Activated naive CD8-positive, alpha-beta T cell treated with anti-CD3 and anti-CD28 coated beads, Interleukin-2, amount 50 U/mL, for 24 hours (primary cell): ENCODE results near the gene AFF3.

Experiments used
- ATAC-seq: fragments of 150-1000 bp; cut with Tn5 transposase; one replicate; pipeline ENCODE4 v1.10.0; 2021
- DNase-seq: peaks from one replicate; pipeline ENCODE4 v3.0.0; 2021
- H3K27ac Mint-ChIP-seq: one replicate; pipeline ENCODE4 v1.8.0; 2021; ENCODE audit warnings: mild to moderate bottlenecking, mixed read lengths
- H3K27me3 Mint-ChIP-seq: one replicate; pipeline ENCODE4 v1.8.0; 2021; ENCODE audit warnings: mixed read lengths
- H3K36me3 Mint-ChIP-seq: one replicate; pipeline ENCODE4 v1.8.0; 2021; ENCODE audit warnings: low read depth, mixed read lengths
- H3K4me1 Mint-ChIP-seq: one replicate; pipeline ENCODE4 v1.8.0; 2021; ENCODE audit warnings: mixed read lengths
- H3K4me3 Mint-ChIP-seq: one replicate; pipeline ENCODE4 v1.8.0; 2021; ENCODE audit warnings: mild to moderate bottlenecking, moderate library complexity, mixed read lengths
- H3K9me3 Mint-ChIP-seq: one replicate; pipeline ENCODE4 v1.8.0; 2021; ENCODE audit warnings: mixed read lengths

Gene AFF3

GRCh38 chr2:99797475-99797874 lies 344.9 kb downstream of the AFF3 start:
- peaks cover 26% of the 10 kb centered on the region for H3K9me3 Mint-ChIP-seq
- no peak for ATAC-seq
- H3K27ac Mint-ChIP-seq = no peak overlapping the region
- H3K27me3 Mint-ChIP-seq = peaks cover 5% of the 10 kb centered on the region
- H3K4me3 Mint-ChIP-seq = no peak overlapping the region
- DNase-seq = no peak
- H3K36me3 Mint-ChIP-seq = peaks cover 9% of the 10 kb centered on the region
- H3K4me1 Mint-ChIP-seq = no peaks in the 10 kb centered on the region

DNA sequence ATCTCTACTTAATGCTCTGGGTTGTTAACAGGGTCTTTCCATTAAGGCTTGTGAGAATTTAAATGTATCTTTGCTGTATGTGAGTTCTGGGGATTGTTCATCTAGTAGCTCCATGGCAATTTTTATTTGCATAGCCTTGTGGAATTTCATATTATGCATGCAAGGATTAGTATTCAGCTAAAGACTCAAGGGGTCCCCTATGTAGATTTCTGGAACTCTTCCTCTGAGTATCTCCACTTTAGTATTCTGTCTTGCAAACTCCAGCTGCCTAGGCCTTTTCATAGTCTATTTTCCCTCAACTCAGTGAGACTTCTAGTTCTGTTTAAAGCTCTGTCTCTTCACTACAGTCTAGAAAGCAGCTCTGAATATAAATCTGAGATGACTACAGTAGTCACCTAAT lies 348.0 kb downstream of the AFF3 start:
- Mint-ChIP-seq H3K27me3 (peaks cover 5% of the 10 kb centered on the region), H3K27ac (no peak overlapping the region), H3K4me3 (no peak overlapping the region), H3K9me3 (peaks cover 26% of the 10 kb centered on the region), H3K36me3 (peaks cover 9% of the 10 kb centered on the region), H3K4me1 (no peaks in the 10 kb centered on the region)
- DNase-seq (no peak), ATAC-seq (no peak)

DNA sequence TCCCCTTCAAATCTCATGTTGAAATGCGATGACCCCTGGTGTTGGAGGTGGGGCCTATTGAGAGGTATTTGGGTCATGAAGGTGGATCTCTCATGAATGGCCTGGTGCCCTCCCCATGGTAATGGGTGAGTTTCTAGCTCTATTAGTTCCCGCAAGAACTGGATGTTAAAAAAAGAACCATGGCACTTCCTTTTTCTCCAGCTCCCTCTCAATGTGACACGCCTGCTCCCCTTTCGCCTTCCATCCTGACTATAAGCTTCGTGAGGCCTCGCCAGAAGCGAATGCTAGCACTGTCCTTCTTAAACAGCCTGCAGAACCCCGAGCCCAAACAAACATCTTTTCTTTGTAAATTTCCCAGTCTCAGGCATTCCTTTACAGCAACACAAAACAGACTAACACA lies 349.4 kb downstream of the AFF3 start:
- no peak for DNase-seq
- no peak for ATAC-seq
- Mint-ChIP-seq H3K4me1 (no peaks in the 10 kb centered on the region), H3K27ac (no peak overlapping the region), H3K27me3 (peaks cover 5% of the 10 kb centered on the region), H3K36me3 (peaks cover 9% of the 10 kb centered on the region), H3K4me3 (no peak overlapping the region), H3K9me3 (peaks cover 25% of the 10 kb centered on the region)

- Mint-ChIP-seq H3K4me1 (no peaks in the 10 kb centered on the region), H3K27ac (no peak overlapping the region), H3K27me3 (no peaks in the 10 kb centered on the region), H3K36me3 (no peaks in the 10 kb centered on the region), H3K9me3 (no peaks in the 10 kb centered on the region), H3K4me3 (no peak overlapping the region)
- no peak for DNase-seq
- no peak for ATAC-seq
Observed at GRCh38 chr2:99789849-99790248, 352.5 kb downstream of the AFF3 start.

GRCh38 chr2:99787769-99788382 lies 354.5 kb downstream of the AFF3 start:
- Mint-ChIP-seq H3K4me3 (no peak overlapping the region), H3K27me3 (no peaks in the 10 kb centered on the region), H3K36me3 (no peaks in the 10 kb centered on the region), H3K9me3 (no peaks in the 10 kb centered on the region), H3K27ac (no peak overlapping the region), H3K4me1 (no peaks in the 10 kb centered on the region)
- ATAC-seq (no peak), DNase-seq (no peak)

- no peaks in the 10 kb centered on the region for H3K4me1 Mint-ChIP-seq
- ATAC-seq (no peak), DNase-seq (no peak)
- no peaks in the 10 kb centered on the region for H3K27me3 Mint-ChIP-seq
- H3K4me3 Mint-ChIP-seq = no peak overlapping the region
- no peaks in the 10 kb centered on the region for H3K36me3 Mint-ChIP-seq
- H3K27ac Mint-ChIP-seq = no peak overlapping the region
- no peaks in the 10 kb centered on the region for H3K9me3 Mint-ChIP-seq
Observed at GRCh38 chr2:99786636-99787390, 355.6 kb downstream of the AFF3 start.

GRCh38 chr2:99784946-99785345 lies 357.4 kb downstream of the AFF3 start:
- no peaks in the 10 kb centered on the region for H3K36me3 Mint-ChIP-seq
- no peaks in the 10 kb centered on the region for H3K27me3 Mint-ChIP-seq
- no peaks in the 10 kb centered on the region for H3K9me3 Mint-ChIP-seq
- no peaks in the 10 kb centered on the region for H3K4me1 Mint-ChIP-seq
- no peak for DNase-seq
- no peak overlapping the region for H3K4me3 Mint-ChIP-seq
- H3K27ac Mint-ChIP-seq = no peak overlapping the region
- no peak for ATAC-seq

GRCh38 chr2:99784282-99784681 lies 358.1 kb downstream of the AFF3 start:
- DNase-seq (no peak), ATAC-seq (no peak)
- no peak overlapping the region for H3K4me3 Mint-ChIP-seq
- H3K27me3 Mint-ChIP-seq = no peaks in the 10 kb centered on the region
- no peaks in the 10 kb centered on the region for H3K36me3 Mint-ChIP-seq
- no peak overlapping the region for H3K27ac Mint-ChIP-seq
- H3K4me1 Mint-ChIP-seq = no peaks in the 10 kb centered on the region
- H3K9me3 Mint-ChIP-seq = peaks cover 4% of the 10 kb centered on the region

DNA sequence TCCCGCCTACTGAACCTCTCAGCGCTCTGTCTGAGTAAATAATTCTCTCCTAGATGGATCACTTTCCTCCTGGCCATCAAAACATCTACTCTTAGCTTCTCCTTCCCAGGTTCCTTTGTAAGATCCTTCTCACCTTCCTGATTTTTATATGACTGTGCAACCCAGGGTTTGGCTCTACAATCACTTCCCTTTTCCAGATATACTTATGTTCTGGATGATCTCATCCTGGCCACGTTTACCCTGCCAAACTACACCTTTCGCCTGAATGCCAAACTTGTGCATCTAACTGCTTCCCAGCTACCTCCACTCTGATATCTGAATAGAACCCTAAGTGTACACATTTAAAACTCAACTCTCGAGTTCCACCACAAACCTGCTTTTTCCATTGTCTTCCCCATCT lies 362.1 kb downstream of the AFF3 start:
- Mint-ChIP-seq H3K27me3 (no peaks in the 10 kb centered on the region), H3K27ac (no peak overlapping the region), H3K4me1 (no peaks in the 10 kb centered on the region), H3K9me3 (peaks cover 8% of the 10 kb centered on the region), H3K4me3 (no peak overlapping the region), H3K36me3 (peaks cover 1% of the 10 kb centered on the region)
- ATAC-seq (no peak), DNase-seq (no peak)

DNA sequence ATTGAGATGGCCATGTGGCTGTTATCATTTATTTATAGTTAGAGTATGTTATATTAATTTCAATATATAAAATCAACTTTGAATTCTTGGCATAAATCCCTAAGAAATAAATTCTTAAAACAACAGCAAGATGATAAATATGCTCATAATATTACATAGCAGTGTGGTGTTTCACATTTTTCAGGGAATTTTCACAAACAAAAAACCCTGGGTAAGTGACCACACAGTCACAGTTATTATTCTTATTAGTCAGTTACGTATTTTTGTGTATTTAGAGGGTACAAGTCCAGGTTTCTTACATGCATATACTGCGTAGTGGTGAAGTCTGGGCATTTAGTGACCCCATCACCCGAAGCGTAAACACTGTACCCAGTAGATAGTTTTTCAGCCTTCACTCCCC lies 363.1 kb downstream of the AFF3 start:
- ATAC-seq (no peak), DNase-seq (no peak)
- peaks cover 1% of the 10 kb centered on the region for H3K36me3 Mint-ChIP-seq
- H3K9me3 Mint-ChIP-seq = peaks cover 8% of the 10 kb centered on the region
- no peak overlapping the region for H3K4me3 Mint-ChIP-seq
- H3K4me1 Mint-ChIP-seq = no peaks in the 10 kb centered on the region
- H3K27ac Mint-ChIP-seq = no peak overlapping the region
- H3K27me3 Mint-ChIP-seq = no peaks in the 10 kb centered on the region

DNA sequence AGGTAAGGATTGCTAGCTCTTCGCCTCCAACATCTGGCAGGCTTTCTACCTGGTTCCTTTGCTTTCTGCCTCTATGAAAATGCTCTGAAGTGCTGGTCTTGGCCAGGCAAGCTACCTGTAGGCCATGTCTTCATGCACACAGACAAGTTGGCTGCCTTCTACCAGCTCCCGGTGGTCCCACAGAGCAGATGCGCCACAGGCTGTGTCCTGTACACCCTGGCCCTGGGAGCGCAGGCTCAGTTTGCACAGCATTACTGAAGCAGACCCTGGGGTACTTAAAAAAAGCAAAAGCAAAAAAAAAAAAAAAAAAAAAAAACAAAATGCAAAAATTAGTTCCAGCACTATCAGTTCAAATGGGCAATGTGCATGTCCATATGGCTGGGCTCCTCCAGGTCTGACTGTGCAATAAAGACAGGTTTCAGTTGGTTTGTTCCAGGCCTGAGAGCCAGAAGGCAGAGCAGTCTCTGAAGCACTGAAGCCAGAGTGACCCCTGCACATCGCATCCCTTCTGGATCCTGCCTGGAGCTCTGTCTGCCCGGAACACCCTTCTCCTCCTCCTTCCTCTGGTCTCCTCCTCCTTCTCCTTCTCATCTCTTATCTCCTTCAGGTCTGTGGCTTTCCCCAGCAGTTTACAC lies 364.6 kb downstream of the AFF3 start:
- Mint-ChIP-seq H3K4me1 (peaks cover 3% of the 10 kb centered on the region), H3K27me3 (no peaks in the 10 kb centered on the region), H3K27ac (no peak overlapping the region), H3K4me3 (no peak overlapping the region), H3K9me3 (peaks cover 8% of the 10 kb centered on the region), H3K36me3 (peaks cover 1% of the 10 kb centered on the region)
- ATAC-seq = no peak
- DNase-seq = no peak

- Mint-ChIP-seq H3K27ac (no peak overlapping the region), H3K36me3 (peaks cover 1% of the 10 kb centered on the region)
Observed at GRCh38 chr2:99776906-99777646, 365.3 kb downstream of the AFF3 start.

DNA sequence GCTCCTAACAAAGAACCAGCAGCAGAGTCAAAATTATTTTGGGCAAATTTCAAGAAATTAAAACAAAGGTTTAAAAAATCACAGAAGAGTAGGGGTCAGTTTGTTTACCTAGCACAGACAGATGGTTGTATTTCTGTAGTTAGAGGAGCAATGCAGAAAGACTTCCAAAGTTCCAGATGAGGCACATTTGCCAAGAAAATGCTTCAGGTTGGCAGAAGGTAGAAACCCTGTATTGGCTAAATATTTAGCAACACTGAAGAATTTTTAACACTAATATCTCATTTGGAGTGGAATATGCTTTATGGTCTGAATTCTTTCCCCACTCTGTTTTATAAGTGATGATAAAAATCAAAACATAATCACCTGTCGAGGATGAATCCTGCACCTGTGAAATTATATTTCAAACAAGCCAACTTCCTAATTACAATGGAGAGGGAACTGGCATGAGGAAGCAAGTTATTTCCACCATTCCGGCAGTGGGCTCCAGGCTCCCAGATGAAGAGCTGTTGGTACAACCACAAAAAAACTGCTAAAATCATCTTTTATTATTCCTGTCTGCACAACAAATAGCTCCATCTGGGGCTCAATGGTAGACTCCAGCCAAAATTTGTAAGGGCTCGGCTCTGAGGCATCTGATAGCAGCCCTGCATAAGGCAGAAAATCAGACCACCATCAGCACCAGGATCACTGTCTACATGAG lies 366.0 kb downstream of the AFF3 start:
- no peak for ATAC-seq
- Mint-ChIP-seq H3K27ac (no peak overlapping the region), H3K36me3 (peaks cover 1% of the 10 kb centered on the region), H3K4me1 (peaks cover 7% of the 10 kb centered on the region), H3K9me3 (peaks cover 8% of the 10 kb centered on the region), H3K4me3 (no peak overlapping the region), H3K27me3 (peaks cover 4% of the 10 kb centered on the region)
- no peak for DNase-seq

More at GRCh38 chr2:99776906-99777646, 365.3 kb downstream of the AFF3 start:
- Mint-ChIP-seq H3K4me3 (no peak overlapping the region), H3K27me3 (peaks cover 2% of the 10 kb centered on the region), H3K4me1 (peaks cover 4% of the 10 kb centered on the region), H3K9me3 (peaks cover 8% of the 10 kb centered on the region)
- peak; percentile 20 for ATAC-seq
- DNase-seq = no peak

DNA sequence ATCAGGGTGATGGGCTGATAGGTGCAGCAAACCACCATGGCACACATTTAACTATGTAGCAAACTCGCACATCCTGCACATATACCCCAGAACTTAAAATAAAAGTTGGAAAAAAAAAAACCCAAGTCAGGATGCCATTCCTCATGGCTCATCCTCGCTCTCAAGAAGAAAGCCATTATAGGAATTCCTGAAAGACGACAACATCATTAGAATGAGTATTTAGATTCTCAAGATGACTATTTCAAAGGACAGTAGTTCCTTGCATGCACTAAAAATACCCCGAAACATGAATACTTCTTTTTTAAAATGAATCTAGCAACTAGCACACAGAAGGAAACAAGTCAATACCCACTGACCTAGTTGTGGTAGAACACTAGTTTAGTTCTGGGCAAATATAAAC lies 366.8 kb downstream of the AFF3 start:
- Mint-ChIP-seq H3K4me3 (no peak overlapping the region), H3K4me1 (peaks cover 7% of the 10 kb centered on the region), H3K27ac (no peak overlapping the region), H3K36me3 (peaks cover 1% of the 10 kb centered on the region), H3K9me3 (peaks cover 8% of the 10 kb centered on the region), H3K27me3 (peaks cover 4% of the 10 kb centered on the region)
- DNase-seq = no peak
- no peak for ATAC-seq
